WTC11 (cell line): ENCODE data around the gene EML4.

Experiments used
- ESRRA ChIP-seq: sonication (generic); formaldehyde crosslinking; IDR thresholded peaks from 2 replicates; pipeline ENCODE4 v1.8.1; 2022; ENCODE audit warnings: mild to moderate bottlenecking, missing genetic modification reagents, borderline replicate concordance
- FOXJ3 ChIP-seq: sonication (generic); formaldehyde crosslinking; IDR thresholded peaks from 2 replicates; pipeline ENCODE4 v1.9.0; 2021; ENCODE audit warnings: missing genetic modification reagents, mild to moderate bottlenecking, borderline replicate concordance
- IRF2 ChIP-seq: sonication (generic); formaldehyde crosslinking; IDR thresholded peaks from 2 replicates; pipeline ENCODE4 v1.8.0; 2022; ENCODE audit warnings: low read depth, missing genetic modification reagents, borderline replicate concordance
- MYBL2 ChIP-seq: sonication (generic); formaldehyde crosslinking; IDR thresholded peaks from 2 replicates; pipeline ENCODE4 v1.8.1; 2023; ENCODE audit warnings: mild to moderate bottlenecking, moderate library complexity, missing genetic modification reagents
- NFATC4 ChIP-seq: fragments of 250-450 bp; sonication (Bioruptor Pico); IDR thresholded peaks from 2 replicates; pipeline ENCODE4 v1.9.0; 2021; ENCODE audit warnings: mild to moderate bottlenecking
- RELA ChIP-seq: sonication (generic); formaldehyde crosslinking; IDR thresholded peaks from 2 replicates; pipeline ENCODE4 v1.8.1; 2022; ENCODE audit warnings: missing genetic modification reagents, mild to moderate bottlenecking, borderline replicate concordance
- ZNF263 ChIP-seq: sonication (generic); formaldehyde crosslinking; IDR thresholded peaks from 2 replicates; pipeline ENCODE4 v1.8.1; 2022; ENCODE audit warnings: low read depth, mild to moderate bottlenecking, moderate library complexity, missing genetic modification reagents
- TF ChIP-seq, protein P1 (sequence below): sonication (generic); formaldehyde crosslinking; IDR thresholded peaks from 2 replicates; pipeline ENCODE4 v1.8.0; 2022; ENCODE audit warnings: mild to moderate bottlenecking, missing genetic modification reagents
- TF ChIP-seq, protein P2 (sequence below): fragments of 200-600 bp; IDR thresholded peaks from 2 replicates; pipeline ENCODE4 v1.8.0; 2022; ENCODE audit warnings: antibody characterized with exemption
- TF ChIP-seq, protein P3 (sequence below): sonication (generic); formaldehyde crosslinking; conservative IDR thresholded peaks from 2 replicates; pipeline ENCODE4 v1.8.1; 2022; ENCODE audit warnings: mild to moderate bottlenecking, missing genetic modification reagents
- TF ChIP-seq, protein P4 (sequence below): sonication (generic); formaldehyde crosslinking; IDR thresholded peaks from 2 replicates; pipeline ENCODE4 v1.8.0; 2022; ENCODE audit warnings: mild to moderate bottlenecking, missing genetic modification reagents
- TF ChIP-seq, protein P5 (sequence below): sonication (generic); formaldehyde crosslinking; IDR thresholded peaks from 2 replicates; pipeline ENCODE4 v1.8.1; 2022; ENCODE audit warnings: low read depth, missing genetic modification reagents, borderline replicate concordance
- TF ChIP-seq, protein P6 (sequence below): sonication (generic); formaldehyde crosslinking; IDR thresholded peaks from 2 replicates; pipeline ENCODE4 v1.8.0; 2023; ENCODE audit warnings: missing genetic modification reagents
- TF ChIP-seq, protein P7 (sequence below): sonication (generic); formaldehyde crosslinking; IDR thresholded peaks from 2 replicates; pipeline ENCODE4 v1.8.1; 2023; ENCODE audit warnings: mild to moderate bottlenecking, missing genetic modification reagents, moderate library complexity

DNA sequence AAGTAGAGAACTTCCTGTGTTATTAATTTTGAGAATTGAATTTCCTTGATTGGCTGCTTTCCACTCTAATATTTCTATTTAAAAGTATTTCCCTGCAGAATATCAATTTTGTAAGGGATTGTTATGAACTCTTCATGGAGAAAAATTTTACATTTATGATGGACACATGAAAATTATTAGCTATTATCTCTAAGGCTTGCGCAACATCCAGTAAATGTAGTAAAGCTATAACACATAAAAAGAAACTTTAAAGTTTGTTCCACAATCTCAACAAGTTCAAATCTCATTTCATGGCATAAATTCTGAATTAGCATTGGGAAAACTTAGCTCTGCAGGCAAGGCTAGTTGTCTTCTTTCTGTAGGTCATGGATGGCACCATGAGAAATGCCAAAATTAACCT, 4.2 kb upstream of the EML4 start:
- TF ChIP-seq, protein P1, sequence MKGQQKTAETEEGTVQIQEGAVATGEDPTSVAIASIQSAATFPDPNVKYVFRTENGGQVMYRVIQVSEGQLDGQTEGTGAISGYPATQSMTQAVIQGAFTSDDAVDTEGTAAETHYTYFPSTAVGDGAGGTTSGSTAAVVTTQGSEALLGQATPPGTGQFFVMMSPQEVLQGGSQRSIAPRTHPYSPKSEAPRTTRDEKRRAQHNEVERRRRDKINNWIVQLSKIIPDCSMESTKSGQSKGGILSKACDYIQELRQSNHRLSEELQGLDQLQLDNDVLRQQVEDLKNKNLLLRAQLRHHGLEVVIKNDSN (CRISPR knock-in tag), result no peak
- TF ChIP-seq, protein P2, sequence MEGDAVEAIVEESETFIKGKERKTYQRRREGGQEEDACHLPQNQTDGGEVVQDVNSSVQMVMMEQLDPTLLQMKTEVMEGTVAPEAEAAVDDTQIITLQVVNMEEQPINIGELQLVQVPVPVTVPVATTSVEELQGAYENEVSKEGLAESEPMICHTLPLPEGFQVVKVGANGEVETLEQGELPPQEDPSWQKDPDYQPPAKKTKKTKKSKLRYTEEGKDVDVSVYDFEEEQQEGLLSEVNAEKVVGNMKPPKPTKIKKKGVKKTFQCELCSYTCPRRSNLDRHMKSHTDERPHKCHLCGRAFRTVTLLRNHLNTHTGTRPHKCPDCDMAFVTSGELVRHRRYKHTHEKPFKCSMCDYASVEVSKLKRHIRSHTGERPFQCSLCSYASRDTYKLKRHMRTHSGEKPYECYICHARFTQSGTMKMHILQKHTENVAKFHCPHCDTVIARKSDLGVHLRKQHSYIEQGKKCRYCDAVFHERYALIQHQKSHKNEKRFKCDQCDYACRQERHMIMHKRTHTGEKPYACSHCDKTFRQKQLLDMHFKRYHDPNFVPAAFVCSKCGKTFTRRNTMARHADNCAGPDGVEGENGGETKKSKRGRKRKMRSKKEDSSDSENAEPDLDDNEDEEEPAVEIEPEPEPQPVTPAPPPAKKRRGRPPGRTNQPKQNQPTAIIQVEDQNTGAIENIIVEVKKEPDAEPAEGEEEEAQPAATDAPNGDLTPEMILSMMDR, result no peak
- TF ChIP-seq, protein P3, sequence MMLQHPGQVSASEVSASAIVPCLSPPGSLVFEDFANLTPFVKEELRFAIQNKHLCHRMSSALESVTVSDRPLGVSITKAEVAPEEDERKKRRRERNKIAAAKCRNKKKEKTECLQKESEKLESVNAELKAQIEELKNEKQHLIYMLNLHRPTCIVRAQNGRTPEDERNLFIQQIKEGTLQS (CRISPR knock-in tag), result no peak
- TF ChIP-seq FOXJ3 (CRISPR knock-in tag) (no peak), NFATC4 (CRISPR knock-in tag) (no peak), IRF2 (CRISPR knock-in tag) (no peak), RELA (CRISPR knock-in tag) (no peak), ESRRA (CRISPR knock-in tag) (no peak), ZNF263 (CRISPR knock-in tag) (no peak), MYBL2 (no peak)
- TF ChIP-seq, protein P4, sequence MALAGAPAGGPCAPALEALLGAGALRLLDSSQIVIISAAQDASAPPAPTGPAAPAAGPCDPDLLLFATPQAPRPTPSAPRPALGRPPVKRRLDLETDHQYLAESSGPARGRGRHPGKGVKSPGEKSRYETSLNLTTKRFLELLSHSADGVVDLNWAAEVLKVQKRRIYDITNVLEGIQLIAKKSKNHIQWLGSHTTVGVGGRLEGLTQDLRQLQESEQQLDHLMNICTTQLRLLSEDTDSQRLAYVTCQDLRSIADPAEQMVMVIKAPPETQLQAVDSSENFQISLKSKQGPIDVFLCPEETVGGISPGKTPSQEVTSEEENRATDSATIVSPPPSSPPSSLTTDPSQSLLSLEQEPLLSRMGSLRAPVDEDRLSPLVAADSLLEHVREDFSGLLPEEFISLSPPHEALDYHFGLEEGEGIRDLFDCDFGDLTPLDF, result no peak
- TF ChIP-seq, protein P5, sequence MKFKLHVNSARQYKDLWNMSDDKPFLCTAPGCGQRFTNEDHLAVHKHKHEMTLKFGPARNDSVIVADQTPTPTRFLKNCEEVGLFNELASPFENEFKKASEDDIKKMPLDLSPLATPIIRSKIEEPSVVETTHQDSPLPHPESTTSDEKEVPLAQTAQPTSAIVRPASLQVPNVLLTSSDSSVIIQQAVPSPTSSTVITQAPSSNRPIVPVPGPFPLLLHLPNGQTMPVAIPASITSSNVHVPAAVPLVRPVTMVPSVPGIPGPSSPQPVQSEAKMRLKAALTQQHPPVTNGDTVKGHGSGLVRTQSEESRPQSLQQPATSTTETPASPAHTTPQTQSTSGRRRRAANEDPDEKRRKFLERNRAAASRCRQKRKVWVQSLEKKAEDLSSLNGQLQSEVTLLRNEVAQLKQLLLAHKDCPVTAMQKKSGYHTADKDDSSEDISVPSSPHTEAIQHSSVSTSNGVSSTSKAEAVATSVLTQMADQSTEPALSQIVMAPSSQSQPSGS, result no peak
- TF ChIP-seq, protein P6, sequence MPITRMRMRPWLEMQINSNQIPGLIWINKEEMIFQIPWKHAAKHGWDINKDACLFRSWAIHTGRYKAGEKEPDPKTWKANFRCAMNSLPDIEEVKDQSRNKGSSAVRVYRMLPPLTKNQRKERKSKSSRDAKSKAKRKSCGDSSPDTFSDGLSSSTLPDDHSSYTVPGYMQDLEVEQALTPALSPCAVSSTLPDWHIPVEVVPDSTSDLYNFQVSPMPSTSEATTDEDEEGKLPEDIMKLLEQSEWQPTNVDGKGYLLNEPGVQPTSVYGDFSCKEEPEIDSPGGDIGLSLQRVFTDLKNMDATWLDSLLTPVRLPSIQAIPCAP (CRISPR knock-in tag), result no peak
- TF ChIP-seq, protein P7, sequence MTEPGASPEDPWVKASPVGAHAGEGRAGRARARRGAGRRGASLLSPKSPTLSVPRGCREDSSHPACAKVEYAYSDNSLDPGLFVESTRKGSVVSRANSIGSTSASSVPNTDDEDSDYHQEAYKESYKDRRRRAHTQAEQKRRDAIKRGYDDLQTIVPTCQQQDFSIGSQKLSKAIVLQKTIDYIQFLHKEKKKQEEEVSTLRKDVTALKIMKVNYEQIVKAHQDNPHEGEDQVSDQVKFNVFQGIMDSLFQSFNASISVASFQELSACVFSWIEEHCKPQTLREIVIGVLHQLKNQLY (CRISPR knock-in tag), result no peak
